Inferior parietal cortex (tissue), 1 donor: ENCODE results near the gene GBP1.
A peak's percentile ranks its signal among the peaks of the same experiment; 100 is the strongest.
"Not testable (repeated sequence)": the region's sequence is repeated elsewhere in the genome, so short reads cannot be mapped to it uniquely, and the experiment has no call there.

ENCODE experiments used
- DNase-seq: peaks from one replicate; pipeline ENCODE4 v3.0.0-alpha.2; 2016; ENCODE audit errors: extremely low spot score

GBP1 gene

GRCh38 chr1:89051955-89052312 is 13.1 kb downstream of the GBP1 start:
- no peak for DNase-seq

GRCh38 chr1:89051300-89051954 is 13.6 kb downstream of the GBP1 start:
- no peak for DNase-seq

- no peak for DNase-seq
Observed at GRCh38 chr1:89050649-89051033, 14.4 kb downstream of the GBP1 start.

- not testable (repeated sequence) for DNase-seq
Observed at GRCh38 chr1:89049901-89050648, 14.9 kb downstream of the GBP1 start.

- DNase-seq, result not testable (repeated sequence)
Observed at GRCh38 chr1:89049187-89049586, 15.8 kb downstream of the GBP1 start.

GRCh38 chr1:89047734-89048133 is 17.3 kb downstream of the GBP1 start:
- DNase-seq, result no peak

- not testable (repeated sequence) for DNase-seq
Observed at GRCh38 chr1:89046318-89047183, 18.5 kb downstream of the GBP1 start.

GRCh38 chr1:89044970-89045721 is 19.9 kb downstream of the GBP1 start:
- DNase-seq, result no peak

- DNase-seq, result no peak
Observed at GRCh38 chr1:89043940-89044339, 21.1 kb downstream of the GBP1 start.

- no peak for DNase-seq
Observed at GRCh38 chr1:89042491-89042890, 22.5 kb downstream of the GBP1 start.

- no peak for DNase-seq
Observed at GRCh38 chr1:89041721-89042120, 23.3 kb downstream of the GBP1 start.

GRCh38 chr1:89041119-89041641 is 23.8 kb downstream of the GBP1 start:
- no peak for DNase-seq

- DNase-seq, result no peak
Observed at GRCh38 chr1:89040315-89040626, 24.7 kb downstream of the GBP1 start.

- no peak for DNase-seq
Observed at GRCh38 chr1:89037186-89037585, 27.8 kb downstream of the GBP1 start.

GRCh38 chr1:89035080-89035479 is 29.9 kb downstream of the GBP1 start:
- no peak for DNase-seq

- not testable (repeated sequence) for DNase-seq
Observed at GRCh38 chr1:89034004-89034403, 31.0 kb downstream of the GBP1 start.

GRCh38 chr1:89029051-89029450 is 36.0 kb downstream of the GBP1 start:
- not testable (repeated sequence) for DNase-seq

- no peak for DNase-seq
Observed at GRCh38 chr1:89025928-89026327, 39.1 kb downstream of the GBP1 start.

- no peak for DNase-seq
Observed at GRCh38 chr1:89023026-89023425, 42.0 kb downstream of the GBP1 start.

- DNase-seq, result peak; percentile 12
Observed at GRCh38 chr1:89022167-89022959, 42.6 kb downstream of the GBP1 start, which contains the start of gene GBP3. GBP3 (minus strand) TSS chr1:89022866; CDS start chr1:89020721, 2,145 bp downstream.

- DNase-seq, result not testable (repeated sequence)
Observed at GRCh38 chr1:89018318-89018717, 46.7 kb downstream of the GBP1 start.
